22Rv1 (cell line): ENCODE measurements around the gene DUOX2.
"Not testable (repeated sequence)": the region's sequence is repeated elsewhere in the genome, so short reads cannot be mapped to it uniquely, and the experiment has no call there.

Source experiments
- H3K27ac ChIP-seq: fragments of 450-650 bp; 2 replicates; pipeline ENCODE4 v1.5.1; 2017
- ZFX ChIP-seq: fragments of 450-650 bp; IDR thresholded peaks from 2 replicates; pipeline ENCODE4 v1.6.1; 2017; ENCODE audit warnings: antibody characterized with exemption, borderline replicate concordance
- TF ChIP-seq, protein P1 (sequence below): fragments of 450-650 bp; IDR thresholded peaks from 2 replicates; pipeline ENCODE4 v1.5.1; 2017; ENCODE audit warnings: mild to moderate bottlenecking

DUOX2 gene

DNA sequence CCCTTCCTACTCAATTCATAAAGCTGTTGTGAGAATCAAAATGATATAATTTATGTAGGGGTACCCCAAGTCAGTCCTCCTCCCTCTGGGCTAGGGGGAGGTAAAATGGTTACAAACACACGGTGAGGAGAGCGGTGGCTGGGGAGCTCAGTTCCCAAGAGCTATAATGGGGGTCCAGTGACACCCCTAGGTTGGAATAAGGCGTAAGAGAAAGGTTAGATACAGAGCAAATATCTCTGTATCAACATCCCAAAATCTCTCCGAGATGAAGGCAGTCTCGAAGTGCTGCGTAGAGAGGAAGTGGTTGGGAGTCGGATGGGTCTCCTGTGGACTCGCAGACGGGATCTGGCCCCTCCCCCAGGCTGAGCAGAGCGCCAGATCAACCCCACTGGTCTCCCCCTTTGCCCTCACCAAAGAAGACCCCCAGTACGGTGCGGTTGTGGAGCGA lies 1.8 kb downstream of the DUOX2 start:
- TF ChIP-seq ZFX, result no peak
- TF ChIP-seq, protein P1, sequence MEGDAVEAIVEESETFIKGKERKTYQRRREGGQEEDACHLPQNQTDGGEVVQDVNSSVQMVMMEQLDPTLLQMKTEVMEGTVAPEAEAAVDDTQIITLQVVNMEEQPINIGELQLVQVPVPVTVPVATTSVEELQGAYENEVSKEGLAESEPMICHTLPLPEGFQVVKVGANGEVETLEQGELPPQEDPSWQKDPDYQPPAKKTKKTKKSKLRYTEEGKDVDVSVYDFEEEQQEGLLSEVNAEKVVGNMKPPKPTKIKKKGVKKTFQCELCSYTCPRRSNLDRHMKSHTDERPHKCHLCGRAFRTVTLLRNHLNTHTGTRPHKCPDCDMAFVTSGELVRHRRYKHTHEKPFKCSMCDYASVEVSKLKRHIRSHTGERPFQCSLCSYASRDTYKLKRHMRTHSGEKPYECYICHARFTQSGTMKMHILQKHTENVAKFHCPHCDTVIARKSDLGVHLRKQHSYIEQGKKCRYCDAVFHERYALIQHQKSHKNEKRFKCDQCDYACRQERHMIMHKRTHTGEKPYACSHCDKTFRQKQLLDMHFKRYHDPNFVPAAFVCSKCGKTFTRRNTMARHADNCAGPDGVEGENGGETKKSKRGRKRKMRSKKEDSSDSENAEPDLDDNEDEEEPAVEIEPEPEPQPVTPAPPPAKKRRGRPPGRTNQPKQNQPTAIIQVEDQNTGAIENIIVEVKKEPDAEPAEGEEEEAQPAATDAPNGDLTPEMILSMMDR, result no peak

DNA sequence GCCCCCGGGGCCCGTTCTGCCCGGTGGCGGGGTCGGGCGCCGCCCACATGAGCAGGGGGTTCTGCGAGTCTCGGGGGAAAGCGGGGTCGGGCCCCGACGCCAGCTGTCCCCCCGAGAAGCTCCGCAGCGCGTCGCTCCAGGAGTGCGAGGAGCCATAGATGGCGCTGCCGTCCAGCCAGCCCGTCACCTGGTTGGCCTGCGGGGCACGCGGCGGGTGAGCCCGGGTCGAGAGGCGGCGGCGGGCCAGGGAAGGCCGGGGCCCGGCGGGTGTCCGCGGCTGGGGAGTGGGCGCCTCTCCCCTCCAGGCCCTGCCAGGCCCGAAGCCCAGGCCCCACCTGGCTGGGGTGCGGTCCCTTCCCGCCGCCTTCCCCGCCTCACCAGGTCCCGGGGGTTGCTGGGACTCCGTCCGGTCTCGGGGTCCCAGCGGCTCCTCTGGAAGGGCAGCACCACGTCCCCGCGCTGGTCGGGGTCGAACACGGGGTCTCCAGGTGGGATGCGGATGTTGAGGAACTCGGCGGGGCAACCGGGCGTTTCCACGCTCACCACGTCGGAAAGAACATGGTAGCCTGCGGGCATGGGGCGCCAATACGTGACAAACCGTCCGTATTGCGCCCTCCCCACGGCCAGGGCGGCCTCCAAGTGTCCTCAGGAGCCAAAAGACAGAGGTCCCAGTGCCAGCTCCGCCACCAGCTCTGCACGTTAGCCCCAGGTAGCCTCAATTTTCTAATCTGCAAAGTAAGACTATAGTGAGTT lies 2.4 kb downstream of the DUOX2 start:
- TF ChIP-seq, protein P1, result no peak
- no peak for TF ChIP-seq ZFX

More for the DNA sequence above, 1.8 kb downstream of the DUOX2 start:
- no peak overlapping the region for H3K27ac ChIP-seq

DNA sequence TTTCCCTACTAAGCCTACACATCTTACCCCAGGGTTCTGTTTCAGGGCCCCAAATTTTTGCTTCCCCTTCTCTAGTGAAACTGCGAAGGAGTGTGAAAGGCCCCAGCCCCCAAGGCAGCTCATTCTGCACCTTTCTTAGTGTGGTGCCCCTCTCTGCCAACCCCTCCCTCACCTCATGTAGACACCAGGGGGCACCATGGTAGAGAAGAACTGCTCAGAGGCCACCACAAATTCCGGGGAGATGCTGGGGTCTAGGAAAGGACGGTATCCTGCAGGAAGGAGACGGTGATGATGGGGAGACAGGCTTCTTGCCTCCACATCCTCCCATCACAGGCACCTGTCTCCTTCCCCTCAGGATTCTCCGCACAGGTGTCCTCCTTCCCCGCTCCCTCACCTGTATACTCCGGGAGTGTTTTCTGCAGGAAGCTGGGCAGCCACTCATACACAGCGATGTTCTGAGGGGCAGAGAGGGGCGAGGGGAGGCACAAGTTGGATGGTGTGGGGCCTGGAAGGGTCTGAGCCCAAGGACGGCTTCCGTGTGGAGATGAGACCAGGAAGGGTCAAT lies 3.6 kb downstream of the DUOX2 start:
- H3K27ac ChIP-seq, result no peak overlapping the region
- TF ChIP-seq ZFX, result no peak
- TF ChIP-seq, protein P1, result peak; percentile 23

More for the DNA sequence above, 2.4 kb downstream of the DUOX2 start:
- no peak overlapping the region for H3K27ac ChIP-seq

DNA sequence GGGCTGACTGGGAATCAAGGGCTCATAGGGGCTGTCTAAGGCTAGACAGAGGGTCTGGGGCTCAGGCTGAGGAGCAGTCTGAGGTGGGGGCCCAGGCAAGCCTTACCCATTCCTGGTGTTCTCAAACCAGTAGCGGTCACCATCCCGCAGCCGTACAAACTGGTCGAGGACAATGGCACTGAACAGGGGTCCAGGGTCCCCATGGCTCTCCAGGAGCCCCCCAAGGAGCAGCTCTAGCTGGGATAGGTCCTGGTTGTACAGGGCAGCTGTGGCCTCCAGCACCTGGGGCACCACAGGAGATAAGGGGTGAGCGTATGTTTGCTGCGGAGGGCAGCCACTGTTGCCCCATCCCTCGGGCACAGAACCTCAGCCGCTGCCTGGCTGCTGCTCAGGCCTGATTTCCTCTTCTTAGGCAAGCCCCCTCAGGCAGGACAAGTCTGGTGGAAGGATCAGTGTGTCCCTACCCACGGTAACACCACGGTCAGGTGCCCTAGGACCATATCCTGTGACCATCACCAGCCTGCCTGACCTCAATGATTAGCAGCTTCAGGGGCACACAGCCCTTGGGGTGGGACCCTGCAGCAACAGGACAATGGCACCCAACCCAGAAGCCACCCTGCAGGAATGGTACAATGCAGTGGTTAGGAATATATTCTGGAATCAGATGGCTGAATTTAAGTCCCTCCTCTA lies 5.9 kb downstream of the DUOX2 start:
- TF ChIP-seq, protein P1, result no peak
- no peak for TF ChIP-seq ZFX
- no peak overlapping the region for H3K27ac ChIP-seq

DNA sequence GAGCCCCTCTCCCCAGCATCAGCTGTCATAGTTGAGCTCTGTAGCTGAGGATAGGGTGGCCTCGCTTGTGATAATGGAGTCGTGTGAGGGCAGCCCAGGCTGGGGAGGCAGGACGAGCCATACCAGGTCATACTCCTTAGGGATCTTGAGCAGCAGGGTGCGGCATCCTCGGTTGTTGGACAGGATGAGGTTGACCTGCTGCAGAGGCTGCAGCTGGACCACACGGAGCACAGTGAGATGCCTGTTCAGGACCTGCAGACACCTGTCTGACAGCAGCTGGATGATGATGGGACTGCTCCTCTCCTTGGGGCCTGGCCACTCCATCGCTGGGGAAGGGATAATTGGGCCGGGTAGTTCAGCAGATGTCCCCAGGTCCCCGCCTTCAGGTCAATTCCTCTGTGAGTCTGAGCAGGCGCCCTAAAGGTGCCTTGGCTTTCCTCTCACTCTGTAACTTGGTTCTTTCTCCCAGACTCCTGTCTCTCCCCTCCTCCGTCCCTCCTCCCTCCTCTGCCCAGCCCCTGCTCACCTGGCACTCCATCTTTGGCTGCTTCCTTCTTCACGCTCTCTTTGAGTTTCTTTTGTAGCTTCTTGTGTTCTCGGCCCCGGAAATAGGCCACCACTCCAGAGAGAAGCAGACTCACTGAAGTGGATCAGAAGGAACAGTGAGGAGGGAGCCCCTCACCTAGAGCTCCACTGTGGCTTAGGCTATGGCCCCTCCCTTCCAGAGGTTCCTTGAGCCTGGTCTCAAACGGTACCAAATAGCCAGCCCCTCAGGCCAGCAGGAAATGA lies 7.8 kb downstream of the DUOX2 start:
- no peak overlapping the region for H3K27ac ChIP-seq
- no peak for TF ChIP-seq ZFX
- TF ChIP-seq, protein P1, result no peak

DNA sequence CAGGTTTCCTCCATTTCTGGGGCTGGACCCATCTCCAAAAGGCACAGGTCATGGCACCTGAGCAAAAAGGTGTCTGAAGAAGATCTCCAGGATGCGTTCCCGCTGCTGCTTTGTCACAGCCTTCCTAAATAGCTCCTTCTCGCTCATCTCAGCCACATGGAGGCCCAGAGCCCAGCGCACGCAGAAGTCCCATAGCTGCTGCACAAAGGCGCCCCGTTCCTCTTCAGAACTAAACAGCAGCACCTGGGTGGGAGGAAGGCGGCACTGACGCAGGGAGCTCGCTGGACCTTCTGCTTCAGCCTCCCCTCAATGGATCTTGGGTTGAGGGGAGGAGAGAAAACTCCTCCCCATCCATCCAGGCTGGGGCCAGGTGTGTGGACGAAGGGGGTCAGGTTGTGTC lies 8.4 kb downstream of the DUOX2 start:
- TF ChIP-seq ZFX, result no peak
- TF ChIP-seq, protein P1, result no peak
- H3K27ac ChIP-seq, result no peak overlapping the region

DNA sequence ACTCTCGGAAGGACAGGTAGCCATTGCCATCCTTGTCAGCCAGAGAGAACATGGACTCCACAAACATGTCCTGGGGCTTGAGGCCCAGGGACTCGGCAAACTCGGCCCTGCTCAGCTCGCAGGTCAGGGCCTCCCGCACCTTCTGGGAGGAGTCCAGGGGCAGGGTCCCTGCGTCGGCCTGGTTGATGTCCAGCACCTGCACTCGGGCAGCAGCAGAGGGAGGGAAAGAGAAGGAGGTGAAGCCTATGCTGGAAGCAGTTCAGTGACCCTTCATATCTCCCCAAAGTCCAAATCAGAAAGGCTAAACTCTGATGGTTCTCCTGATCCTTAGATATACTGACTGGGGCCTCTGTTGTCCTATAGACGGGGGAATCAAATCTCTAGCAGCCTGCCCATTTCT lies 9.8 kb downstream of the DUOX2 start:
- not testable (repeated sequence) for H3K27ac ChIP-seq
